CD4-positive, alpha-beta T cell treated with Interleukin-4 for 4 hours (primary cell): ENCODE results near the gene IMPDH2.
A peak's percentile ranks its signal among the peaks of the same experiment; 100 is the strongest.

Source experiments
- DNase-seq: peaks from one replicate; pipeline ENCODE4 v3.0.0-alpha.2; 2020

The IMPDH2 gene

GRCh38 chr3:49005303-49005680 is 23.9 kb downstream of the IMPDH2 start:
- no peak for DNase-seq

DNA sequence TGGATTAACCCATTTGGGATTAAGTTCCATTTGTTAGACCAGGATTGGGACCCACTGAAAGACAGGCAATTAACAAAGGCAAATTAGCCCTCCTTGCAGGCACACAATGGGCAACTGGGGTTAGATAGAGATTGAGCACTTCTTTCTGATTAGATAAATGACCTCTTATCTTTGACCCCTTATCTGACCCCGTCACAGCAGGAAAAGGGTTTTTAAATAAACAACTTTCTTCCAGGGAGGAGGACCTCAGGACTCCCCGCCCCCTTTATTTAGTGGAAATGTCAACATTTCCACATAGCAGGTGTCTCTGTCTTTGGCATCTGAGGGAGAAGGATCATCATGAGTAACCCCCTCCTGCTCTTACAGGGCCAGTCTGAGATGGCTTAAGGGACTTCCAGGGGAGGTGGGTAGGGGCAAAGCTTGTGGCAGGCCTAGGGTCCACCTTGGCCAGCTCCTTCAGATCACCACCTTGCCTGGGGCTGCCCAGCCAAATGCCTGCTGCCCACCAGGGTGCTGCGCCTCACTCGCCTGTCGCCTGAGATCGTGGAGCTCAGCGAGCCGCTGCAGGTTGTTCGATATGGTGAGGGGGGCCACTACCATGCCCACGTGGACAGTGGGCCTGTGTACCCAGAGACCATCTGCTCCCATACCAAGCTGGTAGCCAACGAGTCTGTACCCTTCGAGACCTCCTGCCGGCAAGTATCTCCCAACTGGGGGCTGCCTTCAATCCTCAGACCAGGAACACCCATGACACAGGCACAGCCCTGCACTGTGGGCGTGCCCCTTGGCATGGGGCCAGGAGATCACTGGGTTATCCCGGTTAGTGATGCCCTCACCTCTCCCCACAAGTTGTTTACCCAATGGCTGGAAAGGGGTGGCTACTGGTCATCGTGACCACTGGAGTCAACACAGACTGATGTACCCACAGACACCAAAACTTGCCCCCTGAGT is 24.6 kb downstream of the IMPDH2 start:
- DNase-seq: no peak

GRCh38 chr3:49001155-49001554 is 28.0 kb downstream of the IMPDH2 start:
- DNase-seq: no peak

DNA sequence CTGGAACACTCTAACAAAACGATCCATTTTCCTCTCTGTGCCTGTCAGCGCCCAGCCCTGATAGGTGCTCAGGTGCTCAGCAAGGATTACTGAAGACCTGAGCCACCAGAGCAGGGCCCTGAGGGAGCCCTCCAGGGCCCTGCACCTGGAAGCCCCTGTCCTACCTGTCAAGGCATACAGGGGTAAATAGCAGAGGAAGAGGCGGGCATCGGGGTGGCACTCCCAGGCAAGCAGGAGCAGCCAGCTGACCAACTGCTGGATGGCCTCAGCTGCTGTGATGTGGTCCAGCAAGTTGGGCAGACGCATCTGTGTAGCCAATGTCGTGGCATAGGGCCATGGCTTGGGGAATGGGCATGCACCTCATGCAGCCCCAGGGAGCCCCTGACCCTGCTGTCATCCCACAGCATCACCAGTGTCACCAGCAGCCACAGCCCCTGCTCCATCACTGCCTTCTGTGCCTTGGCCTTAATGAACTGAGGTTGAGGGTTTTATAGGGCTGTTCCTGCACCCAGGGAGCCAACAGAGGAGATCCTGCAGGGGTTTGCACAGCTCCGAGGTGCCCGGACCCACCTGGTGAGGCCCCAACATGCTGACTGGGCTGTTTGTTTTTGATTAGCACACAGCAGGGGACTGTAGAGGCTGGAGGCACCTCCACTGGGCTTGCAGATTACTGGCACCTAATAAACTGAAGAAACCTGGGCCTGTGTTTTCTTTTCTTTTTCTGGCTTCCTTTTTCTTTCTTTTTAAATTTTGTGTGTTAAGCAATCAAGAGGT is 29.9 kb downstream of the IMPDH2 start:
- no peak for DNase-seq

DNA sequence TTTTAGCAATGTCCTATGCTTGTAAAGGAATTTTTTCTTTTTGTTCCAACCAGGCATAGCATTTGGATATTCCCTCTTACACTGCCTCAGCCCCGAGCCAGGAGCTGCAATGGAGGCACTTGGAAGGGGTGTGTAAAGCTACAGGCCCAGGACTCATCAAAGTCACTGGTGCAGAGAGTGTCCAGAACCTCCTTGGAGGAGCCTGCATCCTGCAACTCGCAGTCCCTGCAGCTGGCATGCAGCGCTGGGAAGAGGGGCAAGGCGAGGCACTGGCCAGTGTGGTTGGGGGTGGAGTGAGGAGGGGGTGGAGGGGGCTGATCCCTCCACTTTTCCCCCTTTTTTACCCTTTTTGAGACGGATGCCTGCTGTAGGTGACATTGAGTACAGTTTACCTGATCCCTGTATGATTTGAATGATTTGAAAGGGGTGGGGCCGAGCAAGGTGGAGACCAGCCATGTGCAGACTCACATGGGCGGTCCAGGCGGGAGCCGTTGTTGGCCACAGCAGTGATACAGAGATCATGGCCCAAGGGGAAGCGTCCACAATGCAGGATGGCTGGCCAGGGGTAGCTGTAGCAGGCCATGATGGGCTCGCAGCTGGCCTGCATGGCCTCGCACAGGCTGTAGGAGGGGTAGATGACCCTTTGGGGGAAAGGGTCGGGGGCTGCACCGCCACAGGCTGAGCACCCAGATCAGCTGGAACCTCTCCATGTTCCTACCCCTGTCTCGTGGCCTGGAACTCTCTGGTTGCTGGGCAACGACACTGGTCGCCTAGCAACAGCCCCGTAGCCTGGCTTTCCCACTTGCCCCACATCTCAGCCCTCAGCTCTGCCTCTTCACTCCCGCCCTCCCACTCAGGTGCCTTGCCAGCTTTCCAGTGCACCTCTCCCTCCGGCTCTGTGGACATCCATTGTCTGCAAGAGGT is 31.2 kb downstream of the IMPDH2 start:
- no peak for DNase-seq

- DNase-seq: no peak
Observed at GRCh38 chr3:48997102-48997635, 32.0 kb downstream of the IMPDH2 start.

GRCh38 chr3:48996640-48997039 is 32.6 kb downstream of the IMPDH2 start:
- DNase-seq: no peak

GRCh38 chr3:48993834-48994233 is 35.4 kb downstream of the IMPDH2 start:
- DNase-seq: no peak

GRCh38 chr3:48991851-48992545 is 37.2 kb downstream of the IMPDH2 start:
- no peak for DNase-seq

GRCh38 chr3:48990636-48991469 is 38.3 kb downstream of the IMPDH2 start:
- DNase-seq: peak; percentile 45

DNA sequence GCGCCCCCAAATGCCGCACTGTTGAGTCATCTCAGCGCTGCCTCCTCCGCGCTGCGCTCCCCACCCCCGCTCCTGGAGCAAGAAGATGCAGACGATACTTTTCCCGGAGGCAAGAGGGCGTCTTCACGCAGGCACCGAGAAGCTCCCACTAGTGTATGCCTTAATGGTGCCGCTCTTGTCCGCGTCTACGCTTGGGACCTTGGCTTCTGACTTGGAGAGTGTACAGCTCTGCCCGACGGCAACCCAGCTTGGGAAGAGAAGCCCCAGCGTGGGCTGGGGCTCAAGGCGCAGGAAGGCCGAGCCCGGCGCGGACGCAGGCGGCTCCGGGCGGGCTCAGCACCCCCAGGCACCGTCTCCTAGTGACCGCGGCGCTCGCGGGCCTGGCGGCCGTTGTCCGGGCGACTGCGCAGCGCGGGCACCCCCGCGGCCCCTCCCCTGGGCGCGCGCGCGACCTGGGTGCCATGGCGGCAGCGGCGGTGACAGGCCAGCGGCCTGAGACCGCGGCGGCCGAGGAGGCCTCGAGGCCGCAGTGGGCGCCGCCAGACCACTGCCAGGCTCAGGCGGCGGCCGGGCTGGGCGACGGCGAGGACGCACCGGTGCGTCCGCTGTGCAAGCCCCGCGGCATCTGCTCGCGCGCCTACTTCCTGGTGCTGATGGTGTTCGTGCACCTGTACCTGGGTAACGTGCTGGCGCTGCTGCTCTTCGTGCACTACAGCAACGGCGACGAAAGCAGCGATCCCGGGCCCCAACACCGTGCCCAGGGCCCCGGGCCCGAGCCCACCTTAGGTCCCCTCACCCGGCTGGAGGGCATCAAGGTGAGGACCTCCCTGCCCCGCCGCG is 39.2 kb downstream of the IMPDH2 start, which contains the start of gene P4HTM:
P4HTM (plus strand) TSS at position 446 of the 840 bp plus-strand sequence; CDS start at position 462, 16 bp downstream.
- DNase-seq: peak; percentile 82

DNA sequence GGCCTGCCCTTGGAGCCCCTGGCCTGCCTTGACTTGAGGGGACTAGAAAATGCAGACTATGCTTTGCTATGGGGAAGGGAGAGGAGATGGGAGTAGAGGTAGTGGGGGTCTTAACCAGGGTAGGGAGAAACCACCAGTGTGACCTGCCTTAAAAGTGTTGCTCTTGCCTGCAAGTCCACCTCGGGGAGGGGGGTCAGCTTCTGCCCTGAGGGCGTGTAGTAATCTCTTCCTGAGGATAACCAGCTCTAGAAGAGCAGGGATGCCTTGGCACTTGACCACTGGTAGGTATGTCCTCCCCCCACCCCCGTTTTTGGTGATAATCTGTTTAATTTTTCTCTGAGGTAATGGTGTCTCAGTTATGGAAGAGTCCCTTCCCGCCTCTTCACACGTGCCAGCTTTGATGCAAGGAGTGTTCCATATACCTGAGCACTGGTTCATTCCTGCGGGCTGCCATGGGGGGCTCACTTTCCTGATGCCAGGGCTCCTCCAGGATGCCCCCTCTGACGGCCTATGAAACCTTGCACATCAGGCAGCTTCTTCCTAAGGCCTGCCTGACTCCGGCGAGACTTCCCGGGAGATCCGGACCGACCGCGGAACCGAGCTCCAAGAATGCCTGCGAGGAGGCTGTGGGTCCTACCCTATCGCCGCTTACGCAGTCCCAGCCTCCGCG is 39.9 kb downstream of the IMPDH2 start:
- no peak for DNase-seq

DNA sequence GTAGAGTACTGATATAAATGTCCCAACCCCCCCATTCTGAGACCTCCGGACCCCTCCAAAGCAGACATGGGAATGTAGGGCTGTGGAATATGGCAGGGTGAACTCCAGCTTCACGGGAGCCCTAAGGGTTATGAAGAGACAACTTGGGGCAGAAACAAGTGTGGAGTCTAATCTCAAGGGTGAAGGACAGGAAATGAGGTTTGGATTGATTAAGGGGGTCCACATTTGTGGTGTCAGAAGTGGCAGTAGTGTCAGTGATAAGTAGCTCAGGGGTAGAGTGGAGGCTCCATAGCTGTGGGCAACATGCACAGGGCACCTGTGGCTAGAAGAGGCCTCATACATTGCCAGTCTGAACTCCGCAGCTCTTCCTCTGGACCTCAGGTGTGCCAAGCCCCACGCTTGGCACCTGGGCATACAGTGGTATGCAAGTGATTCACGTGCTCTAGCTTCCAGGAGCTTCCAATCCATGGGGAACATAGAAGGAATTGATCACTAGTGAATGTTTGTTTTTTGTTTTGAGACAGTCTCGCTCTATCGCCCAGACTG is 43.3 kb downstream of the IMPDH2 start:
- DNase-seq: no peak

- no peak for DNase-seq
Observed at GRCh38 chr3:48984663-48985062, 44.5 kb downstream of the IMPDH2 start.

GRCh38 chr3:48983096-48983495 is 46.1 kb downstream of the IMPDH2 start:
- DNase-seq: no peak

GRCh38 chr3:48982686-48983085 is 46.5 kb downstream of the IMPDH2 start:
- DNase-seq: no peak

DNA sequence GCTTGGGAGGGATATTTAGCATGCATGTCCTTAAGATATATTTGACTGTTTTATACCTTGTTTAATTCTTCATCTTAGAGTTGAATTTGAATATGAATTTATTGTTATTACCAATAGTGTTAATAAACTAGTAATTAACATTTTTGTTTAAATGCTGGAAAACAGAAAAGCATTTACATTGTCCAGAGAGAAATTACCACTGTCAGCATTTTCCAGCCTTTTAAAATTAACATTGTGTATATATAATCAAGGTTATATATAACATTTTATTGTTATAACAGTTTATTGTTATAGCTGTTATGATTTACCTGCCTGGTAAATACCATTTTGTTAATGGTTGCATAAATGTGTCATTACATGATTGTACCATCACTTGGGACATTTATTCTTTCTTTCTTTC is 47.2 kb downstream of the IMPDH2 start:
- no peak for DNase-seq

GRCh38 chr3:48980295-48980694 is 48.9 kb downstream of the IMPDH2 start:
- no peak for DNase-seq

DNA sequence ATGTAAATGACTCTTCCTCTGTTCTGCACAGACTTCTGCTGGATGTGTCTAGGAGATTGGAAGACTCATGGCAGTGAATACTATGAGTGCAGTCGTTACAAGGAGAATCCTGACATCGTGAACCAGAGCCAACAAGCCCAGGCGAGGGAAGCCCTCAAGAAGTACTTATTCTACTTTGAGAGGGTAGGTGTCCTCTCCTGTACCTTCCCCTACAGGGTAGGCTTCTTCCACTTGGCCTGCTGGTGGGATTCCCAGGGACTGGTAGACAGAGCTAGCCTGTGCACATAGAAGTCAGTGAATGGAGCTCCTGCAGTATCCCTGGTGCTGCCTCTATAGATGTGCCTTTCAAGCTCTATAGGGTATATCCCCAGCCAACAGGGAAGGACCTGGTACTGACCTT is 49.7 kb downstream of the IMPDH2 start:
- DNase-seq: no peak
